HG02981 (cell line): Measurements from ENCODE around the gene GATAD2A.

Experiments used
- ATAC-seq: cut with Tn5 transposase; IDR thresholded peaks from one replicate; pipeline ENCODE4 v1.9.1; 2021; ENCODE audit warnings: mild to moderate bottlenecking, moderate library complexity; ENCODE audit not compliant: unreplicated experiment

GATAD2A gene

DNA sequence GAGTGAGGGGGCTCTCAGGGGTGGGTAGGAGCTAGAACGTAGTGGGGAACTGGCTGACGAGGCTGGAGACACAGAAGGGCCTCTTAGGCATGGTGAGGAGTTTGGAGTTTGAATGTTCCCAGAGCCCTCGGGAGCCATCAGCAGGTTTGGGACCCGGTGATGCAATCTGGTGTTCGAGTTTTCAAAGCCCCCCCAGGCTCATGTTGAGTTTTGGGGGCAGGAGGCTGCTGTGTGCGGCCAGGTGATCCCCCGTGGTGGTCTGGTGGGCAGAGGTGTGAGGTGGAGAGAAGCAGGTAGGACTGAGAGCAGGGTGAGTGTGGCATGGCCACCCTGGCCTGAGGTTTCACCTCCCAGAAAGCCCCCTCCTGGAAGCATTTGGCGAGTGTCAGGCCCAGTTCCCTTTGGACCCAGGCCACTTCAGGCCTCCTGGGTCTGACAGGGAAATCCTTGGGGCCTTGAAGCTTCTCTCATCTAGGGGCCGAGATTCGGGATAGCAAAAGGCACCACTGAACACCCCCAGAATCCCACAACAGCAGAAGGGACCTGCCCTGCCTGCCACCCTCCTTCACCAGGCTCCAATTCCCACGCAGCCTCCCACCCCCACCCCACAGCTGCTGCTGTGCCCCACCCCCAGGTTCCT, 124.4 kb downstream of the GATAD2A start:
- ATAC-seq: no peak

DNA sequence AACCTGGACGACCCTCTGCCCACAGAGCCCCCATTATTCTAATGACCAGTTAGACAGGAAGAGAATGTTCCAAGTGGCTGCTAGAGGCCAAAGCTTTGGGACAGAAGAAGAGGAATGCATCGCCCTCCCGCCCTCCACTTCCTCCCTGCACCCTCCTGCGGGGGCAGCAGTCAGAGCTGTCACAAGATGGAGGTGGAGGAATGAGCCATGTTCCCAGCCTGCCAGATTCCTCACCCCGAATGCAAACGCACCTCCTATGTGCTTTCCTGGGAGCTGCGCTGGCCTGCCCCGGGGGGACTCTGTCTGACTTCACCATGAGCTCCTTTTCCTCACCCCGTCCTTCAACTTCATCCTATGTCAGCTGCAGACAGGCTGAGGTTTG, 124.9 kb downstream of the GATAD2A start:
- no peak for ATAC-seq

- no peak for ATAC-seq
Observed at GRCh38 chr19:19530889-19531288, 125.4 kb downstream of the GATAD2A start.

- ATAC-seq: no peak
Observed at GRCh38 chr19:19531951-19532805, 126.7 kb downstream of the GATAD2A start.

GRCh38 chr19:19532806-19533701, 127.6 kb downstream of the GATAD2A start:
- ATAC-seq: no peak

DNA sequence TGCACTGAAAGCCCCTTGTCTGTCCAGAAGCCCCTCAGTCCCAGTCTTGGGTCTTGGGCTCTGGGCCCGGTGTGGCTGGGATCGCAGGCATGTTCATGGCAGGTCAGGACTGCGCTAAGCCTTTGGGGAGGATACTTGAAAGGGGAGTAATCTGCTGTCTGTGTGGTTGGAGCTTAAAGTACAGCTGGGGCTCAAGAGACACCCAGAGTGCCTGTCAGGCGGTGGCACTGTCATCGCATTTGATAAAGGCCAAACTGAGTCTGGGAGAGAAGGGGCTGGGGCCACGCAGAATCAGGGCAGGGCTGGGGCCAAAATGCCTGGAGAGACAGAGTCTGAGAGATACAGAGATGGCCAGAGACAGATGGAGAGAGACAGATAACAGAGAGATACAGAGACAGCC, 128.4 kb downstream of the GATAD2A start:
- ATAC-seq: no peak

- ATAC-seq: no peak
Observed at GRCh38 chr19:19534556-19535265, 129.2 kb downstream of the GATAD2A start.

DNA sequence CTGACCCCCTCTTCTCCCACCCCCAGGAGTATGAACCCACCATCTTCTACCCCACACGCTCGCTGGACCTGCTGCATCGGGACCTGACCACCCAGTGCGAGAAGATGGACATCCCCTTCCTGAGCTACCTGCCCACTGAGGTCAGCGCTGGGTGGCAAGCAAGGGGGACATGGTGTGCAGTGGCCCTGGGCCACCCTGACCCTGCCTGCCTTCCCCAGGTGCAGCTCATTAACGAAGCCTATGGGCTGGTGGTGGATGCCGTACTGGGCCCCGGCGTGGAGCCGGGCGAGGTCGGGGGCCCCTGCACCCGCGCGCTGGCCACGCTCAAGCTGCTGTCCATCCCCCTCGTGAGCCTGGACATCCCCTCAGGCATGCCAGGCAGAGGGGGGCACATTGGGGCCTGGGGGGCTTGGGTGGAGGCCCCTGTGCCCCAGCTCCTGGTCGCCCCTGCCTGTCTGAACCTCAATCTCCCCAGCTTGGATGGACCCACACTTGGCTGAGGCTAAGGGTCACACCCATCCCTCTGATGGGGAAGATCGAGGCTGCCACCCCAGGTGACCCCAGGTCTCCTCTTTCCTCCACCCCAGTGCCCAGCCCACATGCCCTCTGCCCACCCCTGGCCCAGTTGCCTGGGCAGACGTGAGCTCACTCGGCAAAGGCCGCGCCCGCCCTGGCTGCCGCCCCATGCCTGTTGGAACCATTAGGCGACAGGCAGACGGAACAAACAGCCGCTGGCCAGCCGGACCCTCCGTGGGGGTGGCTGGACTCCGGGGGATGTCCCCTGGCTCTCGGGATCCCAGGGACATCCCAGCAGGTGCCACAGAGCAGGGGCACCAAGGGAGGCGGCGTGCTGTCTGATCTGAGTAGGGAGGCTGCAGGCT, 130.1 kb downstream of the GATAD2A start:
- no peak for ATAC-seq

GRCh38 chr19:19537075-19538048, 131.9 kb downstream of the GATAD2A start:
- no peak for ATAC-seq

- no peak for ATAC-seq
Observed at GRCh38 chr19:19538061-19538784, 132.7 kb downstream of the GATAD2A start, which contains the start of gene CILP2. TSS of gene CILP2 (plus strand) at chr19:19538265. CDS start at chr19:19538350, 85 bp downstream.

GRCh38 chr19:19538785-19539166, 133.3 kb downstream of the GATAD2A start:
- no peak for ATAC-seq

DNA sequence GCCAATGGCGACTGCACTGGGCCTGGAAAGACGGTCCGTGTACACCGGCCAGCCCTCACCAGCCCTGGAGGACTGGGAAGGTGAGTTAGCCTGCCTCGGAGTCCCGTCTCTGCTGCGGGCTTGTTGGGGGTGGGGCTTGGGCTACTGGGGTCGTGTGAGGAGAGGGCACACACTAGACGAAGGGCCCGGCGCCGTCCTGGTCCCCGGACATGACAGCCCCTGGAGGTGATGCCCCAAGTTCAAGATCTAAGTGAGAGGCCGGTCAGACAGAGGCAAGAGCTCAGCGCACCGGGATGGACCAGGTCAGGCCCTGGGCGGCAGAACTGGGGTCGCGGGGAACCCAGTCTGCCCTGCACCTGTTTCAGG, 134.2 kb downstream of the GATAD2A start:
- no peak for ATAC-seq

DNA sequence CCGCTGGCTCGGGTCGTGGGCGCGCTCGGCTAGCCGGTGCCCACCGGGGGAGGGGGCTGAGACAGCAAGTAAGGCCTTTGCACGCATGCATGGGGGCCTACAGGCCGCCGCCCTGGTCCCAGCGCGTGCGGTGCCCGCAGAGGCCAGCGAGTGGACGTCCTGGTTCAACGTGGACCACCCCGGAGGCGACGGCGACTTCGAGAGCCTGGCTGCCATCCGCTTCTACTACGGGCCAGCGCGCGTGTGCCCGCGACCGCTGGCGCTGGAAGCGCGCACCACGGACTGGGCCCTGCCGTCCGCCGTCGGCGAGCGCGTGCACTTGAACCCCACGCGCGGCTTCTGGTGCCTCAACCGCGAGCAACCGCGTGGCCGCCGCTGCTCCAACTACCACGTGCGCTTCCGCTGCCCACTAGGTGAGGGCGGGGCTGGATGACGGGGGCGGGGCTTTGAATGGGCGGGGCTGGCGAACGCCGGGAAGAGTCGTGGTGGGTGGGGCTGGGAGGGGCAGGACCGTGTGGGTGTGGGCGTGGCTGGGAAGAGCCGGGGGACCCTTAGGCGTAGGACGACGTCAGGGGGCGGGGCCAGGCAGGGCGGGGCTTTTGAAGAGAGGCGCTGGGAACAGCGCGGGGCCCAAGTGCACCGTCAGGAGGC, 134.7 kb downstream of the GATAD2A start:
- ATAC-seq: no peak

DNA sequence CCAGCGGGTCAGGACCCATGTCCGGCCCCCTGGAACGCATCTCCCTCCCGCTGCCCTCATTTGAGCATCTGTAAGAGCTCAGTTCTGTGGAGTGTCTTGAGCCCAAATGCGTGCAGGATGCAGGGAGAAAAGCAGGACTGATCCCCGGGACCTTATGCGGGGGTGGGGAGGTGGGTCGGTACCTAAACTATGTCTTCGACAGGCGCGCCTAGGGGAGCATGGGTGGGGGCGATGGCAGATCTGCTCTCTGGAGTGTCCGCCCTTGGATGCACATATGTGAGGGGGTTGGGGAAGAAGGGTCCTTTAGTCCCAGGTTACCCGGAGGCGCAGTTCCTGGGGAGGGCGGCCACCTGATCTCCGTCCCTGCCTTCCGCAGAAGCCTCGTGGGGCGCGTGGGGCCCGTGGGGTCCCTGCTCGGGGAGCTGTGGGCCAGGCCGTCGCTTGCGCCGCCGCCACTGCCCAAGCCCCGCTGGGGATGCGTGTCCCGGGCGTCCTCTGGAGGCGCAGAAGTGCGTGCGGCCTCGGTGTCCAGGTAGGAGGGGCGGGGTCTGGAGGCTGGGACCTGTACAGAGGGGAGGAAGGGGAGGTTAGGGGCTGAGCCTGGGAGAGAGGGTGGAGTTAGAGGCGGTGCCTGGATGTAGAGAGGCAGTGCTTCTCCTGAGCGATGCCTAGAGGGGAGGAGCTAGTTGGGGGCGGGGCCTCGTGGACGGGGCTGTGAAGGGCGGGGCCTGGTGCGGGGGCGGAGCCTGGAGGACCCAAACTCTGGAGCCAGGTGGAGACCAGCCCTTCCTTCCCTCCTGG, 135.4 kb downstream of the GATAD2A start:
- ATAC-seq: peak; percentile 44

- no peak for ATAC-seq
Observed at GRCh38 chr19:19541616-19542015, 136.1 kb downstream of the GATAD2A start.

GRCh38 chr19:19542507-19542906, 137.0 kb downstream of the GATAD2A start:
- ATAC-seq: no peak

DNA sequence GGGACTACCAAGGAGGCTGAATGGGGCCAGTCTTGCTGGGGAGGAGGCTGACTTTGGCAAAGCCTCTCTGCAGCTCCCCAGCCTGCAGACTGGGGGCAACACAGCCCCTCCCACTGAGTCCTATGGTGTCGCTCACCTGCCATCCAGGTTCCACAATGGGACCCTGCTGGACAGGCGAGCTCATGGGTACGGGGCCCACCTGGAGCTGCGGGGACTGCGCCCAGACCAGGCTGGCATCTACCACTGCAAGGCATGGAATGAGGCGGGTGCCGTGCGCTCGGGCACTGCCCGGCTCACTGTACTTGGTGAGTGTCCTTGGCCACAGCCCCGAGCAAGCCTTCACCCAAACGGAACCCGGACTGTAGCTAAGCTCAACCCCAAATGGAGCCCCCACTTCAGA, 137.6 kb downstream of the GATAD2A start:
- no peak for ATAC-seq
